ENCODE data around the gene ARFGEF2.
"Not testable (repeated sequence)": the region's sequence is repeated elsewhere in the genome, so short reads cannot be mapped to it uniquely, and the experiment has no call there.

ARFGEF2 gene

GRCh38 chr20:48921883-48922820, 641 bp downstream of the ARFGEF2 start:
- intact Hi-C loops (cut with DNase I) = no loop called here
- peak in 9 of 42 donors; percentile 7 to 47 (median 35) for DNase-seq

GRCh38 chr20:48923149-48923718, 1.7 kb downstream of the ARFGEF2 start:
- intact Hi-C loops (cut with DNase I) = no loop called here
- DNase-seq = no peak

- intact Hi-C loops (cut with DNase I) = no loop called here
- no peak for DNase-seq
Measured at GRCh38 chr20:48924756-48925109, 3.2 kb downstream of the ARFGEF2 start.

GRCh38 chr20:48926267-48926666, 4.8 kb downstream of the ARFGEF2 start:
- intact Hi-C loops (cut with DNase I) = no loop called here
- DNase-seq = no peak

- intact Hi-C loops (cut with DNase I) = no loop called here
- DNase-seq = no peak
Measured at GRCh38 chr20:48926821-48927220, 5.3 kb downstream of the ARFGEF2 start.

- intact Hi-C loops (cut with DNase I) = no loop called here
Measured at GRCh38 chr20:48928832-48929725, 7.6 kb downstream of the ARFGEF2 start.

GRCh38 chr20:48930035-48930434, 8.5 kb downstream of the ARFGEF2 start:
- intact Hi-C loops (cut with DNase I) = no loop called here
- no peak for DNase-seq

More at GRCh38 chr20:48928832-48929725, 7.6 kb downstream of the ARFGEF2 start:
- DNase-seq = no peak

- peak in 1 of 42 donors; percentile 9 for DNase-seq
- intact Hi-C loops (cut with DNase I) = no loop called here
Measured at GRCh38 chr20:48930878-48931277, 9.4 kb downstream of the ARFGEF2 start.

- DNase-seq = no peak
- intact Hi-C loops (cut with DNase I) = no loop called here
Measured at GRCh38 chr20:48931527-48932374, 10.2 kb downstream of the ARFGEF2 start.

GRCh38 chr20:48932375-48932941, 10.9 kb downstream of the ARFGEF2 start:
- DNase-seq = no peak
- intact Hi-C loops (cut with DNase I) = no loop called here

GRCh38 chr20:48933017-48933766, 11.7 kb downstream of the ARFGEF2 start:
- no peak for DNase-seq
- intact Hi-C loops (cut with DNase I) = no loop called here

GRCh38 chr20:48934273-48934877, 12.9 kb downstream of the ARFGEF2 start:
- DNase-seq; intact Hi-C loops (cut with DNase I): not testable (repeated sequence)

GRCh38 chr20:48934966-48935365, 13.5 kb downstream of the ARFGEF2 start:
- intact Hi-C loops (cut with DNase I); DNase-seq: not testable (repeated sequence)

- DNase-seq; intact Hi-C loops (cut with DNase I): not testable (repeated sequence)
Measured at GRCh38 chr20:48936178-48936577, 14.7 kb downstream of the ARFGEF2 start.

- intact Hi-C loops (cut with DNase I) = no loop called here
- no peak for DNase-seq
Measured at GRCh38 chr20:48937674-48938073, 16.2 kb downstream of the ARFGEF2 start.

GRCh38 chr20:48938670-48939069, 17.2 kb downstream of the ARFGEF2 start:
- DNase-seq = no peak
- intact Hi-C loops (cut with DNase I) = no loop called here

GRCh38 chr20:48940170-48940569, 18.7 kb downstream of the ARFGEF2 start:
- DNase-seq = no peak
- intact Hi-C loops (cut with DNase I) = no loop called here
